K562 (cell line): ENCODE results near the gene COL26A1. TPM values are rescaled to one million over a fixed set of nuclear protein-coding genes. Genes with fewer than 3 reads are reported as not detected.

Experiments
- ATAC-seq: fragments of 200-7000 bp; cut with Tn5 transposase; 3 replicates; pipeline ENCODE4 v1.9.1; 2020; ENCODE audit warnings: moderate library complexity
- BruUV-seq: library from RNA; stranded (reverse); fragments of 400-500 nt; replicated peaks from 2 replicates; lab custom pipeline; 2021; lab: Mats Ljungman, UMichigan
- CTCF ChIA-PET: fragments of 300-600 bp; formaldehyde crosslinking; extraction: SDS; loops from one replicate; lab custom pipeline; 2021; ENCODE audit warnings: low intra/inter-chr PET ratio; lab: Yijun Ruan, JAX
- POLR2A ChIA-PET: fragments of 300-600, 350-650 bp; sonication (Branson Sonifier 250); formaldehyde crosslinking; extraction: SDS; loops from one replicate; lab custom pipeline; 2021; ENCODE audit warnings: antibody characterized with exemption, inconsistent platforms; lab: Yijun Ruan, JAX
- DNase-seq, 4 experiments: peaks; one replicate each; pipeline versions ENCODE4 v3.0.0 to v3.0.0-alpha.2; 2011 to 2018; ENCODE audit warnings: low spot score in 3 of 4, mixed read lengths in 3 of 4; ENCODE audit errors: extremely low read depth in 1 of 4
- FAIRE-seq: peaks from 2 replicates; lab custom pipeline; 2011; peaks lifted over from hg19 to GRCh38; lab: Jason Lieb, UNC
- H2AFZ ChIP-seq: 2 replicates; pipeline ENCODE4 v1.6.0; 2011; ENCODE audit warnings: low read depth, low read length, control low read depth, inconsistent platforms
- H3K27ac ChIP-seq: fragments of 200-600 bp; 3 replicates; pipeline ENCODE4 v1.8.0; 2011; ENCODE audit warnings: low read depth, mild to moderate bottlenecking, control low read depth, inconsistent platforms, low read length, moderate library complexity, mixed read lengths; ENCODE audit errors: extremely low read depth
- H3K27me3 ChIP-seq, 2 experiments: fragments of 300-600 bp in 1 of 2; 2 replicates in 1 of 2; 3 replicates in 1 of 2; pipeline versions ENCODE4 v1.6.0 to v1.8.0; 2011; ENCODE audit warnings: inconsistent platforms in 2 of 2, low read length in 2 of 2, mild to moderate bottlenecking in 1 of 2, mixed read lengths in 1 of 2, moderate library complexity in 1 of 2; ENCODE audit not compliant: control insufficient read depth in 2 of 2, insufficient read depth in 2 of 2
- H3K36me3 ChIP-seq: fragments of 300-600 bp; 3 replicates; pipeline ENCODE4 v1.8.0; 2011; ENCODE audit warnings: mild to moderate bottlenecking, low read length, inconsistent platforms; ENCODE audit not compliant: control insufficient read depth, insufficient read depth
- H3K4me1 ChIP-seq, 2 experiments: fragments of 200-600 bp in 1 of 2; replicated peaks in 1 of 2; 2 replicates in 1 of 2; 3 replicates in 1 of 2; pipeline versions ENCODE4 v1.5.1 to v1.8.0; 2011; ENCODE audit warnings: inconsistent platforms in 2 of 2, low read length in 2 of 2, mild to moderate bottlenecking in 1 of 2, mixed read lengths in 1 of 2, moderate library complexity in 1 of 2; ENCODE audit not compliant: control insufficient read depth in 2 of 2, insufficient read depth in 2 of 2
- H3K4me2 ChIP-seq: 2 replicates; pipeline ENCODE4 v1.6.1; 2011; ENCODE audit warnings: low read length, control low read depth, inconsistent platforms, mixed read lengths; ENCODE audit not compliant: insufficient read depth
- H3K4me3 ChIP-seq: fragments of 200-600 bp; sonication (generic), shearing (Covaris generic); 2 replicates; pipeline ENCODE4 v1.5.1; 2016; ENCODE audit warnings: control low read depth, inconsistent platforms
- H3K79me2 ChIP-seq: fragments of 200-600 bp; 3 replicates; pipeline ENCODE4 v1.8.0; 2011; ENCODE audit warnings: low read length, inconsistent platforms; ENCODE audit not compliant: control insufficient read depth, insufficient read depth
- H3K9ac ChIP-seq, 2 experiments: 2 replicates each; pipeline versions ENCODE4 v1.6.0 to v1.6.1; 2011; ENCODE audit warnings: low read depth in 2 of 2, low read length in 2 of 2, control low read depth in 1 of 2, inconsistent platforms in 1 of 2, mild to moderate bottlenecking in 1 of 2, mixed read lengths in 1 of 2; ENCODE audit not compliant: insufficient read depth in 1 of 2
- H3K9me1 ChIP-seq: one replicate; pipeline ENCODE4 v1.6.0; 2011; ENCODE audit warnings: inconsistent platforms, mild to moderate bottlenecking, low read length, moderate library complexity; ENCODE audit not compliant: control insufficient read depth, insufficient read depth
- H3K9me3 ChIP-seq: replicated peaks from 2 replicates; pipeline ENCODE4 v1.5.1; 2011; ENCODE audit warnings: low read depth, low read length, inconsistent platforms; ENCODE audit not compliant: control insufficient read depth, insufficient read depth
- H4K20me1 ChIP-seq: replicated peaks from 2 replicates; pipeline ENCODE4 v1.6.1; 2011; ENCODE audit warnings: low read length, inconsistent platforms, mixed read lengths; ENCODE audit not compliant: control insufficient read depth, insufficient read depth
- BRD9 ChIP-seq: fragments of 450-650 bp; IDR thresholded peaks from 2 replicates; pipeline ENCODE4 v1.6.1; 2018; ENCODE audit warnings: low read depth; ENCODE audit not compliant: partially characterized antibody
- MCM2 ChIP-seq: fragments of 450-650 bp; IDR thresholded peaks from 2 replicates; pipeline ENCODE4 v1.6.1; 2017; ENCODE audit warnings: low read depth, mild to moderate bottlenecking
- NR1H2 ChIP-seq: sonication (generic); formaldehyde crosslinking; IDR thresholded peaks from 2 replicates; pipeline ENCODE4 v1.4.0; 2020; ENCODE audit warnings: mild to moderate bottlenecking, missing genetic modification reagents
- PCBP1 ChIP-seq: fragments of 200-400 bp; formaldehyde crosslinking; IDR thresholded peaks from 2 replicates; pipeline ENCODE4 v1.6.1; 2018; ENCODE audit warnings: mild to moderate bottlenecking, low read depth, low read length; ENCODE audit not compliant: poor library complexity, severe bottlenecking
- POU5F1 ChIP-seq: fragments of 150-350 bp; IDR thresholded peaks from 2 replicates; pipeline ENCODE4 v1.6.1; 2014; ENCODE audit warnings: borderline replicate concordance, low read length, low read depth, mild to moderate bottlenecking; ENCODE audit not compliant: partially characterized antibody
- RBM22 ChIP-seq: fragments of 200-400 bp; formaldehyde crosslinking; IDR thresholded peaks from 2 replicates; pipeline ENCODE4 v1.6.1; 2018; ENCODE audit warnings: low read length, low read depth; ENCODE audit not compliant: poor library complexity, severe bottlenecking
- SUPT5H ChIP-seq: fragments of 450-650 bp; IDR thresholded peaks from 2 replicates; pipeline ENCODE4 v1.6.1; 2016
- ZBED1 ChIP-seq: IDR thresholded peaks from 2 replicates; pipeline ENCODE4 v1.6.1; 2014
- ZNF140 ChIP-seq: fragments of 250-450 bp; sonication (Bioruptor Pico); IDR thresholded peaks from 2 replicates; pipeline ENCODE4 v1.8.0; 2021; ENCODE audit warnings: moderate library complexity, mild to moderate bottlenecking, inconsistent platforms
- ZNF354B ChIP-seq: fragments of 250-450 bp; sonication (Bioruptor Pico); IDR thresholded peaks from 2 replicates; pipeline ENCODE4 v1.4.0; 2020
- ZNF431 ChIP-seq: sonication (generic); formaldehyde crosslinking; IDR thresholded peaks from 2 replicates; pipeline ENCODE4 v1.8.0; 2022; ENCODE audit warnings: mild to moderate bottlenecking, missing genetic modification reagents
- WGBS: fragments of 100-300 bp; shearing (Covaris generic); methylation state at CpG from one replicate; pipeline ENCODE4 v1.1.6; 2016; ENCODE audit warnings: low coverage, mixed read lengths; ENCODE audit not compliant: insufficient coverage; ENCODE audit errors: missing lambda C conversion rate; 5-methylcytosine and 5-hydroxymethylcytosine counted together
- in situ Hi-C: fragments of 300-500 bp; cut with MboI; formaldehyde crosslinking; loops from 4 replicates; pipeline ENCODE4 v1.15.0; 2018; ENCODE audit warnings: inconsistent platforms, mixed read lengths
- intact Hi-C: fragments of 100-400 bp; cut with micrococcal nuclease; formaldehyde crosslinking; loops from 2 replicates; pipeline ENCODE4 v1.14.2; 2022
- polyA plus RNA-seq, 8 experiments: library from polyadenylated mRNA; depleted of rRNA in 4 of 8; stranded (reverse) in 5 of 8; unstranded in 3 of 8; fragments of >200 nt; fragmentation: Nextera tagmentation in 2 of 8; fragmentation: Illumina TruSeq in 1 of 8; extraction: Ambion mirVana in 2 of 8; extraction: Trizol in 1 of 8; gene quantifications; 2 replicates each; pipeline versions ENCODE4 v1.2.1 to v1.2.3, GENCODE V29; 2011 to 2014; ENCODE audit warnings: inconsistent platforms in 1 of 8, missing spikeins in 1 of 8
- total RNA-seq, 7 experiments: library from RNA; depleted of rRNA in 6 of 7; stranded (reverse); fragments of >200 nt in 6 of 7; fragmentation: Illumina TruSeq in 2 of 7; extraction: Trizol in 2 of 7; gene quantifications; 2 replicates each; pipeline versions ENCODE4 v1.2.1 to v1.2.3, GENCODE V29; 2011 to 2021; ENCODE audit warnings: low replicate concordance in 1 of 7
- TF ChIP-seq, protein P1 (sequence below): fragments of 450-650 bp; conservative IDR thresholded peaks from 2 replicates; pipeline ENCODE4 v1.6.1; 2016; ENCODE audit warnings: missing genetic modification characterization, low read depth, mild to moderate bottlenecking, missing compliant biosample characterization, moderate library complexity
- TF ChIP-seq, protein P2 (sequence below): fragments of 450-650 bp; IDR thresholded peaks from 2 replicates; pipeline ENCODE4 v1.6.1; 2018; ENCODE audit warnings: mild to moderate bottlenecking, low read depth; ENCODE audit not compliant: partially characterized antibody
- TF ChIP-seq, protein P3 (sequence below): sonication (generic); formaldehyde crosslinking; IDR thresholded peaks from 2 replicates; pipeline ENCODE4 v1.8.1; 2023; ENCODE audit warnings: mild to moderate bottlenecking, missing genetic modification reagents, moderate library complexity

Gene COL26A1
- total and polyA plus RNA-seq, 9 of the 15 experiments (the other 6 are each of a cell fraction or from before 2014, with no cell fraction given): 0.04 to 0.39 (median 0.07) TPM; not detected in 5

DNA sequence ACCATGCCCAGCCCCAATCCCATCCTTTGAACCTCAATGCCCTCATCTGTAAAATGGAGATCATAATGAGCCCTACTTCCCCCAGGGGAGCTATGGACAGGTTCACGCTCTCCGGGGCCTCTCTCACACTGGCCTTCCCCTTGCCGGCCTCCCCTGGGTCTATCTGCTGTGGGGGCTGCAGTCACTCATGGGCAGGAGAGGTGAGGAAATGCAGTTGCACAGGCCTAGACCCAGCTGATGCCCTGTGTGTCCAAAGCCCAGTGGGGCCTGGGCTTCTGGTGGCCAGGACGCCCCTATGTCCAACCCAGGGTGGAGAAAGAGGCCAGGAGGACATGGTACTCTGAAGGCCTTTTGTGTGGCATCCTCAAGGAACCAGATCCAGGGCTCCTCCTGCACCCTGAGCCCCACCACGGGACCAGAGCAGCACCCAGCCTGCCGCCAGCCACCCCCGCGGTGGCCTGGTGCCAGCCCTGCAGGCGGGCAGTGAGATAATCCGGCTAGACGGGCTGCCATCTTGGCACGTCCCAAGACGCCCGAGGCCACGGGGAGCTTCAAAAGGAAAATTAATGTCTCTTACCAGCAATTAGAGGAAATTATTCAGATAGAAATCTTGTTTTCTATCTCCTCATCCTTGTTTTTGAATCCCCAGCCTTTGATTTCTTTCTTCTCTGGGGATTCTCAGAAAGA, 227.4 kb downstream of the COL26A1 start:
- CTCF ChIA-PET: no interaction called here
- H3K4me2 ChIP-seq: no peak overlapping the region
- no peaks in the 10 kb centered on the region for H3K9me3 ChIP-seq
- intact Hi-C loops: no loop called here
- peaks cover 2 to 22% of the 10 kb centered on the region in 2 experiments; a peak in 3 of 5 replicates for H3K27me3 ChIP-seq
- WGBS: 8% methylated on average over 15 of the region's 15 CpGs
- no peak for DNase-seq
- no peaks in the 10 kb centered on the region for H3K9me1 ChIP-seq
- in situ Hi-C loops: no loop called here
- H2AFZ ChIP-seq: no peak overlapping the region
- no TSS peak for BruUV-seq
- no peaks in the 10 kb centered on the region for H3K36me3 ChIP-seq
- H3K4me3 ChIP-seq: no peak overlapping the region
- no peaks in the 10 kb centered on the region for H3K79me2 ChIP-seq
- TF ChIP-seq ZNF431: no peak
- no peak for TF ChIP-seq PCBP1
- TF ChIP-seq MCM2: no peak
- TF ChIP-seq BRD9: no peak
- TF ChIP-seq, protein P1, sequence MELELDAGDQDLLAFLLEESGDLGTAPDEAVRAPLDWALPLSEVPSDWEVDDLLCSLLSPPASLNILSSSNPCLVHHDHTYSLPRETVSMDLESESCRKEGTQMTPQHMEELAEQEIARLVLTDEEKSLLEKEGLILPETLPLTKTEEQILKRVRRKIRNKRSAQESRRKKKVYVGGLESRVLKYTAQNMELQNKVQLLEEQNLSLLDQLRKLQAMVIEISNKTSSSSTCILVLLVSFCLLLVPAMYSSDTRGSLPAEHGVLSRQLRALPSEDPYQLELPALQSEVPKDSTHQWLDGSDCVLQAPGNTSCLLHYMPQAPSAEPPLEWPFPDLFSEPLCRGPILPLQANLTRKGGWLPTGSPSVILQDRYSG (tag): no peak
- no peak for TF ChIP-seq SUPT5H
- TF ChIP-seq, protein P2, sequence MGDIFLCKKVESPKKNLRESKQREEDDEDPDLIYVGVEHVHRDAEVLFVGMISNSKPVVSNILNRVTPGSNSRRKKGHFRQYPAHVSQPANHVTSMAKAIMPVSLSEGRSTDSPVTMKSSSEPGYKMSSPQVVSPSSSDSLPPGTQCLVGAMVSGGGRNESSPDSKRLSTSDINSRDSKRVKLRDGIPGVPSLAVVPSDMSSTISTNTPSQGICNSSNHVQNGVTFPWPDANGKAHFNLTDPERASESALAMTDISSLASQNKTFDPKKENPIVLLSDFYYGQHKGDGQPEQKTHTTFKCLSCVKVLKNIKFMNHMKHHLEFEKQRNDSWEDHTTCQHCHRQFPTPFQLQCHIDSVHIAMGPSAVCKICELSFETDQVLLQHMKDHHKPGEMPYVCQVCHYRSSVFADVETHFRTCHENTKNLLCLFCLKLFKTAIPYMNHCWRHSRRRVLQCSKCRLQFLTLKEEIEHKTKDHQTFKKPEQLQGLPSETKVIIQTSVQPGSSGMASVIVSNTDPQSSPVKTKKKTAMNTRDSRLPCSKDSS: no peak
- no peak for TF ChIP-seq ZNF354B (CRISPR knock-in tag)
- TF ChIP-seq POU5F1: no peak
- TF ChIP-seq ZNF140 (CRISPR knock-in tag): no peak
- TF ChIP-seq, protein P3, sequence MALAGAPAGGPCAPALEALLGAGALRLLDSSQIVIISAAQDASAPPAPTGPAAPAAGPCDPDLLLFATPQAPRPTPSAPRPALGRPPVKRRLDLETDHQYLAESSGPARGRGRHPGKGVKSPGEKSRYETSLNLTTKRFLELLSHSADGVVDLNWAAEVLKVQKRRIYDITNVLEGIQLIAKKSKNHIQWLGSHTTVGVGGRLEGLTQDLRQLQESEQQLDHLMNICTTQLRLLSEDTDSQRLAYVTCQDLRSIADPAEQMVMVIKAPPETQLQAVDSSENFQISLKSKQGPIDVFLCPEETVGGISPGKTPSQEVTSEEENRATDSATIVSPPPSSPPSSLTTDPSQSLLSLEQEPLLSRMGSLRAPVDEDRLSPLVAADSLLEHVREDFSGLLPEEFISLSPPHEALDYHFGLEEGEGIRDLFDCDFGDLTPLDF (CRISPR knock-in tag): no peak
- TF ChIP-seq ZBED1: no peak
- TF ChIP-seq NR1H2 (CRISPR knock-in tag): no peak
- TF ChIP-seq RBM22: no peak
- TF ChIP-seq, all 486 proteins: peak for 0
- no peak overlapping the region for H3K27ac ChIP-seq
- H4K20me1 ChIP-seq: no peaks in the 10 kb centered on the region
- FAIRE-seq: no peak
- H3K9ac ChIP-seq: peak overlapping the region in 1 of 2 experiments; percentile 47; a peak in 1 of 4 replicates
- H3K4me1 ChIP-seq: peaks cover 0 to 10% of the 10 kb centered on the region in 2 experiments; a peak in 1 of 5 replicates
- ATAC-seq: no peak
- POLR2A ChIA-PET: no interaction called here
